GM23338 (cell line): ENCODE measurements around the gene SORCS3. TPM values are rescaled to one million over a fixed set of nuclear protein-coding genes. Genes with fewer than 3 reads are reported as not detected.

Source experiments
- ATAC-seq: fragments of 200-7000 bp; cut with Tn5 transposase; 3 replicates; pipeline ENCODE4 v1.9.1; 2020
- DNase-seq: peaks from one replicate; pipeline ENCODE4 v3.0.0-alpha.2; 2015; ENCODE audit warnings: low spot score
- H2AFZ ChIP-seq: fragments of 200-600 bp; sonication (generic); 2 replicates; pipeline ENCODE4 v1.8.0; 2016; ENCODE audit warnings: antibody characterized with exemption, mild to moderate bottlenecking, moderate library complexity
- H3F3A ChIP-seq: fragments of 200-600 bp; sonication (generic); replicated peaks from 2 replicates; pipeline ENCODE4 v1.8.0; 2017; ENCODE audit warnings: antibody characterized with exemption, mixed run types, low read depth
- H3K27ac ChIP-seq: fragments of 200-600 bp; sonication (generic); 2 replicates; pipeline ENCODE4 v1.6.1; 2016; ENCODE audit warnings: low read depth
- H3K27me3 ChIP-seq: fragments of 200-600 bp; sonication (generic); 2 replicates; pipeline ENCODE4 v1.8.0; 2016; ENCODE audit warnings: mild to moderate bottlenecking, mixed run types, moderate library complexity; ENCODE audit not compliant: insufficient read depth
- H3K36me3 ChIP-seq: fragments of 200-600 bp; sonication (generic); 2 replicates; pipeline ENCODE4 v1.8.0; 2016; ENCODE audit warnings: mild to moderate bottlenecking; ENCODE audit not compliant: insufficient read depth
- H3K4me1 ChIP-seq: fragments of 200-600 bp; sonication (generic); 2 replicates; pipeline ENCODE4 v1.8.0; 2016; ENCODE audit warnings: mild to moderate bottlenecking, moderate library complexity; ENCODE audit not compliant: insufficient read depth
- H3K4me2 ChIP-seq: fragments of 200-600 bp; sonication (generic); 2 replicates; pipeline ENCODE4 v1.7.1; 2017; ENCODE audit warnings: mixed run types
- H3K4me3 ChIP-seq: fragments of 200-600 bp; sonication (generic); 2 replicates; pipeline ENCODE4 v1.6.1; 2016; ENCODE audit warnings: mixed run types
- H3K79me2 ChIP-seq: fragments of 200-600 bp; sonication (generic); replicated peaks from 2 replicates; pipeline ENCODE4 v1.8.0; 2017; ENCODE audit warnings: mild to moderate bottlenecking; ENCODE audit not compliant: insufficient read depth
- H3K9me2 ChIP-seq: fragments of 200-600 bp; sonication (generic); 2 replicates; pipeline ENCODE4 v1.8.0; 2017; ENCODE audit not compliant: insufficient read depth
- H4K20me1 ChIP-seq: fragments of 200-600 bp; sonication (generic); replicated peaks from 2 replicates; pipeline ENCODE4 v1.8.0; 2017; ENCODE audit warnings: mild to moderate bottlenecking; ENCODE audit not compliant: insufficient read depth
- H3K27ac Mint-ChIP-seq: 2 replicates; pipeline ENCODE4 v1.8.0; 2020; ENCODE audit warnings: inconsistent platforms, mild to moderate bottlenecking, moderate library complexity, mixed read lengths
- H3K27me3 Mint-ChIP-seq: 3 replicates; pipeline ENCODE4 v1.8.0; 2022; ENCODE audit warnings: low read depth, mild to moderate bottlenecking, moderate library complexity, mixed read lengths, inconsistent platforms; ENCODE audit not compliant: insufficient read depth, poor library complexity
- H3K36me3 Mint-ChIP-seq: 3 replicates; pipeline ENCODE4 v1.8.0; 2021; ENCODE audit warnings: low read depth, mild to moderate bottlenecking, inconsistent platforms, moderate library complexity, mixed read lengths
- H3K4me1 Mint-ChIP-seq: 3 replicates; pipeline ENCODE4 v1.8.0; 2020; ENCODE audit warnings: mild to moderate bottlenecking, inconsistent platforms, mixed read lengths
- H3K4me3 Mint-ChIP-seq: 3 replicates; pipeline ENCODE4 v1.8.0; 2021; ENCODE audit warnings: moderate library complexity, mild to moderate bottlenecking, inconsistent platforms, mixed read lengths
- H3K9me3 Mint-ChIP-seq: 3 replicates; pipeline ENCODE4 v1.8.0; 2020; ENCODE audit warnings: moderate library complexity, mild to moderate bottlenecking, inconsistent platforms, mixed read lengths
- CREB1 ChIP-seq: fragments of 250-450 bp; sonication (Bioruptor Pico); IDR thresholded peaks from 2 replicates; pipeline ENCODE4 v1.5.0; 2020; ENCODE audit warnings: low read depth, mild to moderate bottlenecking, moderate library complexity
- CTCF ChIP-seq, 2 experiments: fragments of 200-600 bp in 1 of 2; sonication (generic) in 1 of 2; conservative IDR thresholded peaks; 2 replicates each; pipeline versions ENCODE4 v1.5.1 to v1.6.1; 2016 to 2017; ENCODE audit warnings: antibody characterized with exemption in 2 of 2, low read depth in 2 of 2, mild to moderate bottlenecking in 2 of 2, moderate library complexity in 1 of 2
- ETS1 ChIP-seq: IDR thresholded peaks from 2 replicates; pipeline ENCODE4 v1.6.1; 2016; ENCODE audit warnings: antibody characterized with exemption
- EZH2 ChIP-seq: fragments of 200-600 bp; sonication (generic); IDR thresholded peaks from one replicate; pipeline ENCODE4 v1.8.0; 2017; ENCODE audit warnings: antibody characterized with exemption, mild to moderate bottlenecking, low read depth; ENCODE audit not compliant: unreplicated experiment
- EZH2phosphoT487 ChIP-seq: fragments of 200-600 bp; sonication (generic); IDR thresholded peaks from one replicate; pipeline ENCODE4 v1.8.1; 2018; ENCODE audit warnings: antibody characterized with exemption; ENCODE audit not compliant: unreplicated experiment
- JUNB ChIP-seq: IDR thresholded peaks from one replicate; pipeline ENCODE4 v1.6.1; 2016; ENCODE audit warnings: antibody characterized with exemption; ENCODE audit not compliant: unreplicated experiment
- NANOG ChIP-seq: IDR thresholded peaks from 2 replicates; pipeline ENCODE4 v1.6.1; 2016; ENCODE audit warnings: antibody characterized with exemption, borderline replicate concordance
- POLR2AphosphoS5 ChIP-seq: IDR thresholded peaks from 2 replicates; pipeline ENCODE4 v1.6.1; 2016; ENCODE audit warnings: antibody characterized with exemption, low read depth
- REST ChIP-seq: IDR thresholded peaks from one replicate; pipeline ENCODE4 v1.6.1; 2018; ENCODE audit warnings: antibody characterized with exemption; ENCODE audit not compliant: unreplicated experiment
- STAT1 ChIP-seq: IDR thresholded peaks from one replicate; pipeline ENCODE4 v1.6.1; 2016; ENCODE audit warnings: antibody characterized with exemption; ENCODE audit not compliant: unreplicated experiment
- ZNF114 ChIP-seq: fragments of 250-450 bp; sonication (Bioruptor Pico); IDR thresholded peaks from 2 replicates; pipeline ENCODE4 v1.5.0; 2020; ENCODE audit warnings: mild to moderate bottlenecking, moderate library complexity
- ZNF331 ChIP-seq: fragments of 250-450 bp; sonication (Bioruptor Pico); IDR thresholded peaks from 2 replicates; pipeline ENCODE4 v1.5.0; 2020; ENCODE audit warnings: low read depth, mild to moderate bottlenecking, moderate library complexity
- ZNF462 ChIP-seq: fragments of 250-450 bp; sonication (Bioruptor Pico); IDR thresholded peaks from 2 replicates; pipeline ENCODE4 v1.5.0; 2020; ENCODE audit warnings: mild to moderate bottlenecking, moderate library complexity
- polyA plus RNA-seq: library from polyadenylated mRNA; unstranded; fragments of >200 nt; fragmentation: Nextera tagmentation; extraction: Ambion mirVana; gene quantifications from 2 replicates; pipeline ENCODE4 v1.2.1, GENCODE V29; 2016
- total RNA-seq: library from RNA; depleted of rRNA; stranded (reverse); fragments of >200 nt; shearing (Covaris generic); gene quantifications from 2 replicates; pipeline ENCODE4 v1.2.3, GENCODE V29; 2014

Gene SORCS3
- total and polyA plus RNA-seq, 2 experiments from 2014 or later, result 0.37 to 1.4 TPM

GRCh38 chr10:104689105-104689504 is 48.0 kb downstream of the SORCS3 start:
- Histone ChIP-seq H3K36me3 (no peaks in the 10 kb centered on the region), H4K20me1 (no peaks in the 10 kb centered on the region), H2AFZ (no peak overlapping the region), H3K4me3 (no peak overlapping the region), H3F3A (no peaks in the 10 kb centered on the region), H3K79me2 (no peaks in the 10 kb centered on the region), H3K27me3 (no peaks in the 10 kb centered on the region), H3K4me1 (no peaks in the 10 kb centered on the region), H3K27ac (no peak overlapping the region), H3K4me2 (no peak overlapping the region), H3K9me2 (0 out of 2 replicates have a peak, but pooled peaks cover 15% of the 10 kb centered on the region)
- H3K27ac Mint-ChIP-seq, result no peak overlapping the region
- H3K4me3 Mint-ChIP-seq, result no peak overlapping the region
- ATAC-seq (no peak), DNase-seq (no peak)
- H3K4me1 Mint-ChIP-seq, result peaks cover 3% of the 10 kb centered on the region
- no peaks in the 10 kb centered on the region for H3K9me3 Mint-ChIP-seq
- H3K36me3 Mint-ChIP-seq, result no peaks in the 10 kb centered on the region
- TF ChIP-seq STAT1, result no peak
- TF ChIP-seq JUNB, result no peak
- TF ChIP-seq EZH2phosphoT487, result no peak
- TF ChIP-seq REST, result no peak
- TF ChIP-seq EZH2, result no peak
- no peak for TF ChIP-seq ZNF331
- TF ChIP-seq POLR2AphosphoS5, result no peak
- no peak for TF ChIP-seq ETS1
- no peak for TF ChIP-seq CREB1 (CRISPR knock-in tag)
- no peak for TF ChIP-seq NANOG
- no peak for TF ChIP-seq ZNF114
- TF ChIP-seq CTCF (conservative IDR thresholded peaks at IDR 0.05; ENCODE audit: low read depth in 2 of 2), result no peak
- TF ChIP-seq ZNF462, result no peak
- peaks cover 7% of the 10 kb centered on the region for H3K27me3 Mint-ChIP-seq
